ENCODE measurements around the gene FTSJ1.

The FTSJ1 gene

DNA sequence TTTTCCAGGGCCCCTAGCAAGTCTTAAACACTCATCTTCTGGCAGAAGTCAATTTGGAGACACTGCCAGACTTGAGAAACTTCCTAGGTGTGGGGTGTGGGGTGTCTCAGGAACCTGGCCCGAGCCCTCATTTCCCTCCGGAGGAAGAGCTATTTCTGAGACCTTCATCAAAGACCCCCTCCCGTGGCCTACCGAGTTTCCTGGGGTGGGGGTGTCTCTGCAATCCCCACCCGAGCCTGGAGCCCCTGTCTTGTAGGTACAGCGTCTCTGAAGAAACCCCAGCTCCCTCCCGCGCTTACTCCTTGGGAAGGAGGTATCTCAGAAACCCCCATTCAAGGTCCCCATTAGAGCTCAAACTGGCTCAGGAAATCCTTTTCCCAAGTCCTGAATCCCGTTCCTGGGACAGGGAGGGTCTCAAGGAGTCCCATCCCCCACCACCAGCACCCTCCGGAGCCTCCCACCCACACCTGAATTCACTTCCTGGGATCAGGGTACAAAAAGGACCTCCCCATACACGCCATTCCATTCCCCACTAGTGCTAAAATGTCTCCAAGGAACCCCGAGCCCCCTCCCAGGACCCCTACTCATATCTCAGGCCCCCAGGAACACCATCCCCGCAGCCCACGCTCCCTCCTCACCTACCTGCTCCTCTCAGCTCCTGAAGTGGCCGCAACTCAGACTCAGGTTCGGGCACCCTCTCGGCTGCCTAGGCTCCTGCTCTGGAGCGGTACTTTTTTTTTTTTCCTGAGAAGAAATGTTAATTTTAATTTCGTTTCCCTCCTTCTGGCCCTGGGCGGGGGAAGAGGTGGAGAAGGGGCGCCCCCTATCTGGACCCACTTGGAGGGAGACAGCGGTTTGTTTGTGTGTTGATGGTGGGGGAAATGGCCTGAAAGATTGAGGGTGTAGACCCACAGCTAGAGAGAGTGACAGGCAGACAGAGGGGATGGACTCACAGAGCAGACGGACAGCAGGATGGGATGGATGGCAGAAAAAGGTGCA is 7.0 kb upstream of the FTSJ1 start:
- TF ChIP-seq CTCF (conservative IDR thresholded peaks at IDR 0.05; ENCODE audit: low read length): peak; percentile 61
- TF ChIP-seq EZH2phosphoT487 (IDR thresholded peaks at IDR 0.05; ENCODE audit: borderline replicate concordance): no peak
- Histone ChIP-seq H3K4me3 (ENCODE audit: low read length, poor library complexity, severe bottlenecking) (peak overlapping the region; percentile 95), H3K4me2 (ENCODE audit: low read depth, low read length, poor library complexity, severe bottlenecking) (peak overlapping the region; percentile 82), H3K27me3 (ENCODE audit: insufficient read depth, low read length, poor library complexity, severe bottlenecking) (no peaks in the 10 kb centered on the region), H3K9ac (ENCODE audit: low read depth, low read length, poor library complexity, severe bottlenecking) (peak overlapping the region; percentile 91), H3F3A (ENCODE audit: low read depth) (no peaks in the 10 kb centered on the region), H4K20me1 (ENCODE audit: insufficient read depth, low read length, poor library complexity, severe bottlenecking) (no peaks in the 10 kb centered on the region), H3K4me1 (ENCODE audit: insufficient read depth, low read length, poor library complexity, severe bottlenecking) (peaks cover 9% of the 10 kb centered on the region), H3K36me3 (ENCODE audit: insufficient read depth, low read length) (no peaks in the 10 kb centered on the region), H3K79me2 (ENCODE audit: insufficient read depth, low read length) (no peaks in the 10 kb centered on the region; the same call in none of the 2 replicates), H3K9me2 (replicated peaks; ENCODE audit: low read depth, low read length) (no peaks in the 10 kb centered on the region), H3K9me3 (ENCODE audit: insufficient read depth, low read depth, low read length) (no peaks in the 10 kb centered on the region), H2AFZ (ENCODE audit: low read length) (peak overlapping the region; percentile 97)

DNA sequence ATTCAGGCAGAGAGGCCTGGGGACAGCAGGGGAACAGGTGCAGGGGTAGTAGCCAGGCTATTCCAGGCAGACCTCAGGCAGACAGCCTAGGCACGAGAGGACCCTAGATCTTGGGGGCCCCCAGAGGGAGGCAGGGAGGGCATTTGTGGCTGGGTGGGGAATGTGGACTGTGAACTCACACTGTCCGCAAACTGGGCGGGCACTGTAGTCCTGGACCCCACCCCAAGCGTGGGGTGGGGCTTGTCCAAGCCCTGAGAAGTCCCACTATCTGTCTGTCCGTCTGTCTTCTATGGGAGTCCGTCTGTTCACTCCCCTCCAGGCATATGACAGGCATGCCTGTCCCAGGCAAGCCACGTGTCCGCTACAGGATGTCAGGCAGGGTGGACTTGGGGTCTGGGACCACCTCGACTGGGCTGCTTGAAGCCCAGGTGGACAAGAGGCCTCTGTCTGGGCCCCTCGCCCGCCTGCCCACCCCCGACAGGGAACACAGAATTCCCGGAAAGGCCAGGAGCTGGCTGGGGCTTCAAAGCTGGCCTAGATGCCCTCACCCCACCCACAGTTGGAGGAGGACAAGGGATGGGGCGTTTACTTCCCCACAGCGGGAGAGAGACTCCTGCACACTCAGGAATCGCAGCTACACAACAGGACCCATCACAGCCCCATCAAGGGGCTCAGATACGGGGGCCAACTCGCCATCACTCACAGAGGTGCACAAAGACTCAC is 5.7 kb upstream of the FTSJ1 start, which contains the start of gene SLC38A5:
Gene SLC38A5 (minus strand): TSS at position 151 of the 723 bp plus-strand sequence. CDS start 2,336 bp downstream, outside the sequence.
- H3F3A ChIP-seq (ENCODE audit: low read depth): no peaks in the 10 kb centered on the region
- no peaks in the 10 kb centered on the region for H3K9me3 ChIP-seq (ENCODE audit: insufficient read depth, low read depth, low read length)
- TF ChIP-seq EZH2phosphoT487 (IDR thresholded peaks at IDR 0.05; ENCODE audit: borderline replicate concordance) (no peak), CTCF (conservative IDR thresholded peaks at IDR 0.05; ENCODE audit: low read length) (no peak)
- H2AFZ ChIP-seq (ENCODE audit: low read length): peak within 1 kb of the TSS; percentile 97
- no peaks in the 10 kb centered on the region for H3K27me3 ChIP-seq (ENCODE audit: insufficient read depth, low read length, poor library complexity, severe bottlenecking)
- peak within 1 kb of the TSS; percentile 95 for H3K4me3 ChIP-seq (ENCODE audit: low read length, poor library complexity, severe bottlenecking)
- peak within 1 kb of the TSS; percentile 91 for H3K9ac ChIP-seq (ENCODE audit: low read depth, low read length, poor library complexity, severe bottlenecking)
- peaks cover 7% of the 10 kb centered on the region for H3K79me2 ChIP-seq (ENCODE audit: insufficient read depth, low read length)
- H3K9me2 ChIP-seq (replicated peaks; ENCODE audit: low read depth, low read length): no peaks in the 10 kb centered on the region
- H3K36me3 ChIP-seq (ENCODE audit: insufficient read depth, low read length): no peaks in the 10 kb centered on the region
- peak within 1 kb of the TSS; percentile 82 for H3K4me2 ChIP-seq (ENCODE audit: low read depth, low read length, poor library complexity, severe bottlenecking)
- peaks cover 12% of the 10 kb centered on the region for H3K4me1 ChIP-seq (ENCODE audit: insufficient read depth, low read length, poor library complexity, severe bottlenecking)
- no peaks in the 10 kb centered on the region for H4K20me1 ChIP-seq (ENCODE audit: insufficient read depth, low read length, poor library complexity, severe bottlenecking)

DNA sequence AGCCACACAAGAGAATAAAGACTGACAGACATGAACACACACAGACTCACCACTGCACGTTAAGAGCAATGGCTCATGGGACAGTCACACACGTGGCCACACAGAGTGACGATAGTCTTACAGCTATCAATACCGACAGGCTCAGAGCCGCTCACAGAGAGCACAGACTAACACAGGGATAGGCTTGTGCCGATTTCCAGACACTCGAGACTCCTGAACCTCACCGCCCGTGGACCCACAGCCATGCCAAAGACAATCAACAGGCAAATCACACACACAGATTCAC is 5.2 kb upstream of the FTSJ1 start:
- Histone ChIP-seq H3K9me2 (replicated peaks; ENCODE audit: low read depth, low read length) (no peaks in the 10 kb centered on the region), H3K79me2 (ENCODE audit: insufficient read depth, low read length) (peaks cover 7% of the 10 kb centered on the region), H3K9ac (ENCODE audit: low read depth, low read length, poor library complexity, severe bottlenecking) (no peak overlapping the region), H3K4me2 (ENCODE audit: low read depth, low read length, poor library complexity, severe bottlenecking) (no peak overlapping the region), H3K27me3 (ENCODE audit: insufficient read depth, low read length, poor library complexity, severe bottlenecking) (no peaks in the 10 kb centered on the region), H3K4me3 (ENCODE audit: low read length, poor library complexity, severe bottlenecking) (no peak overlapping the region), H3K36me3 (ENCODE audit: insufficient read depth, low read length) (no peaks in the 10 kb centered on the region), H3K4me1 (ENCODE audit: insufficient read depth, low read length, poor library complexity, severe bottlenecking) (peaks cover 12% of the 10 kb centered on the region), H3K9me3 (ENCODE audit: insufficient read depth, low read depth, low read length) (no peaks in the 10 kb centered on the region), H2AFZ (ENCODE audit: low read length) (no peak overlapping the region), H3F3A (ENCODE audit: low read depth) (no peaks in the 10 kb centered on the region), H4K20me1 (ENCODE audit: insufficient read depth, low read length, poor library complexity, severe bottlenecking) (no peaks in the 10 kb centered on the region)
- TF ChIP-seq EZH2phosphoT487 (IDR thresholded peaks at IDR 0.05; ENCODE audit: borderline replicate concordance) (no peak), CTCF (conservative IDR thresholded peaks at IDR 0.05; ENCODE audit: low read length) (no peak)
